ENCODE results near the gene EGR4.

Gene EGR4

DNA sequence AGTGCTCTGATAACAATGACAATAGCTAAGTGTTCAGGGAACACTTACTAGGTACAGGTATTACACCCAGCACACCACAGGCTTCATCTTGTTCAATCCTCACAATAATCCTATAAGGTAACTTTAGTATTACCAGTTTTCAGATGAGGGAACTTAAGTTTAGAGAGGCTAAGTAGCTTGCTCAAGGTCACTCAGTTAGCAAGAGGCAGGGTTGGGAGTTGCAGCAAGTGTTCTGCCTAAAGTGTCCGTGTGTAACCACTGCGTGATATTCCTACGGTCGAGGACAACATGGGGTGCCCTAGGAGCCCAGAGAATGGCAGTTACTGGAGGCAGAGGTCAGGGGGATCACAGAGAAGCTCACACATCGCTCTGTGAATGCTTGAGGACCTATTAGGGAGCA is 30.2 kb upstream of the EGR4 start:
- Histone ChIP-seq H3K9ac (no peak overlapping the region), H3K4me1 (ENCODE audit: low read depth, poor library complexity, severe bottlenecking) (no peaks in the 10 kb centered on the region), H3K4me3 (IDR thresholded peaks at IDR 0.05; ENCODE audit: insufficient read depth, low read depth, low read length) (no peak overlapping the region), H3K79me2 (ENCODE audit: insufficient read depth, low read depth) (no peaks in the 10 kb centered on the region), H3K27ac (no peak overlapping the region), H4K20me1 (ENCODE audit: insufficient read depth) (no peaks in the 10 kb centered on the region), H2AFZ (ENCODE audit: low read depth) (no peak overlapping the region), H3K4me2 (no peak overlapping the region), H3K27me3 (ENCODE audit: insufficient read depth, low read depth) (no peaks in the 10 kb centered on the region), H3K36me3 (ENCODE audit: insufficient read depth) (no peaks in the 10 kb centered on the region)
- TF ChIP-seq, protein P1, sequence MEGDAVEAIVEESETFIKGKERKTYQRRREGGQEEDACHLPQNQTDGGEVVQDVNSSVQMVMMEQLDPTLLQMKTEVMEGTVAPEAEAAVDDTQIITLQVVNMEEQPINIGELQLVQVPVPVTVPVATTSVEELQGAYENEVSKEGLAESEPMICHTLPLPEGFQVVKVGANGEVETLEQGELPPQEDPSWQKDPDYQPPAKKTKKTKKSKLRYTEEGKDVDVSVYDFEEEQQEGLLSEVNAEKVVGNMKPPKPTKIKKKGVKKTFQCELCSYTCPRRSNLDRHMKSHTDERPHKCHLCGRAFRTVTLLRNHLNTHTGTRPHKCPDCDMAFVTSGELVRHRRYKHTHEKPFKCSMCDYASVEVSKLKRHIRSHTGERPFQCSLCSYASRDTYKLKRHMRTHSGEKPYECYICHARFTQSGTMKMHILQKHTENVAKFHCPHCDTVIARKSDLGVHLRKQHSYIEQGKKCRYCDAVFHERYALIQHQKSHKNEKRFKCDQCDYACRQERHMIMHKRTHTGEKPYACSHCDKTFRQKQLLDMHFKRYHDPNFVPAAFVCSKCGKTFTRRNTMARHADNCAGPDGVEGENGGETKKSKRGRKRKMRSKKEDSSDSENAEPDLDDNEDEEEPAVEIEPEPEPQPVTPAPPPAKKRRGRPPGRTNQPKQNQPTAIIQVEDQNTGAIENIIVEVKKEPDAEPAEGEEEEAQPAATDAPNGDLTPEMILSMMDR (conservative IDR thresholded peaks at IDR 0.05; ENCODE audit: low read depth, low read length) = no peak

DNA sequence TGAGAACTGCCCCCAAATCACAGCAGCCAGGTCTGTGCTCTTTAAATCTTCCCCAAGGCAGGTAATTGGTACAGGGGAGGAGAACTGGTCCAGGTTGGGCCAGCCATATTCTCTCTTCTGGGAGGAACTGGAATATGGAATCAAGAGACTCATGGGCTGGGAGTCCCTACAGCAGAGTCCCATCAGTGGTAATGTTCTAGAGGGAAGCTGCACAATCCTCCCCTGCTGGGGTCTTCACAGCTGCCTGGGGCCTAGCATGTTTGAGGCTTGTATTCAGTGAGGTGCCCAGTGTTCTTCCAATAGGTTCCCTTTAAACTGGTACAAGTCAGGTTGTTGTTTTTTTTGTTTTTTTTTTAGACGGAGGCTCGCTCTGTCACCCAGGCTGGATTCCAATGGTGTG is 21.1 kb upstream of the EGR4 start:
- no peak overlapping the region for H3K4me2 ChIP-seq
- no peaks in the 10 kb centered on the region for H3K27me3 ChIP-seq (ENCODE audit: insufficient read depth, low read depth)
- H3K4me1 ChIP-seq (ENCODE audit: low read depth, poor library complexity, severe bottlenecking) = no peaks in the 10 kb centered on the region

DNA sequence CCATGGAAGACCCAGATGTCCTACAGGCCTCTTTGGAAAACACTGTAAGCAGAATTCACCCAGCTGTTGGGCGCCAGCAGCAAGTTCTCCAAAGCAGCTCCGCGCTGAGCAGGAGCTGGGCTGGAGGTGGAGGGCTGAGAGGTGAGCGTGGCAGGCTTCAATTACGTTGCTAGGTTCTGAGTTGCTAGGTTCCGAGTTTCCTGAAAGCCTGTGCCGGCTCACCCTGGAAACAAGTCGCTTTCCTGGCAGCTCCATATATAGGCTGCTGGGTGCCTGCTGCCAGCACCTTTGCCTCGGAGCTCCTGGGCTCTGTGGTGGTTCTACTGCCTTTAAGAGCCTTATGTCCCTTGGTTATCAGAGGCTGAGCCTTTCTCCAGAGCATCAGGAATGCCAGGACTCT is 14.4 kb upstream of the EGR4 start:
- H3K4me1 ChIP-seq (ENCODE audit: low read depth, poor library complexity, severe bottlenecking) = no peaks in the 10 kb centered on the region
- H3K4me3 ChIP-seq (IDR thresholded peaks at IDR 0.05; ENCODE audit: insufficient read depth, low read depth, low read length) = no peak overlapping the region
- H3K4me2 ChIP-seq = no peak overlapping the region
- H3K27ac ChIP-seq = no peak overlapping the region
- no peaks in the 10 kb centered on the region for H3K27me3 ChIP-seq (ENCODE audit: insufficient read depth, low read depth)
- H3K79me2 ChIP-seq (ENCODE audit: insufficient read depth, low read depth) = no peaks in the 10 kb centered on the region
- no peak overlapping the region for H3K9ac ChIP-seq
- TF ChIP-seq, protein P1 (conservative IDR thresholded peaks at IDR 0.05; ENCODE audit: low read depth, low read length) = no peak
- H4K20me1 ChIP-seq (ENCODE audit: insufficient read depth) = no peaks in the 10 kb centered on the region
- H2AFZ ChIP-seq (ENCODE audit: low read depth) = no peak overlapping the region
- H3K36me3 ChIP-seq (ENCODE audit: insufficient read depth) = no peaks in the 10 kb centered on the region

More for the DNA sequence above, 21.1 kb upstream of the EGR4 start:
- H2AFZ ChIP-seq (ENCODE audit: low read depth) = no peak overlapping the region
- H3K9ac ChIP-seq = no peak overlapping the region
- H3K4me3 ChIP-seq (IDR thresholded peaks at IDR 0.05; ENCODE audit: insufficient read depth, low read depth, low read length) = no peak overlapping the region
- TF ChIP-seq, protein P1 (conservative IDR thresholded peaks at IDR 0.05; ENCODE audit: low read depth, low read length) = no peak
- H3K79me2 ChIP-seq (ENCODE audit: insufficient read depth, low read depth) = no peaks in the 10 kb centered on the region
- H3K36me3 ChIP-seq (ENCODE audit: insufficient read depth) = no peaks in the 10 kb centered on the region
- H4K20me1 ChIP-seq (ENCODE audit: insufficient read depth) = no peaks in the 10 kb centered on the region
- no peak overlapping the region for H3K27ac ChIP-seq

DNA sequence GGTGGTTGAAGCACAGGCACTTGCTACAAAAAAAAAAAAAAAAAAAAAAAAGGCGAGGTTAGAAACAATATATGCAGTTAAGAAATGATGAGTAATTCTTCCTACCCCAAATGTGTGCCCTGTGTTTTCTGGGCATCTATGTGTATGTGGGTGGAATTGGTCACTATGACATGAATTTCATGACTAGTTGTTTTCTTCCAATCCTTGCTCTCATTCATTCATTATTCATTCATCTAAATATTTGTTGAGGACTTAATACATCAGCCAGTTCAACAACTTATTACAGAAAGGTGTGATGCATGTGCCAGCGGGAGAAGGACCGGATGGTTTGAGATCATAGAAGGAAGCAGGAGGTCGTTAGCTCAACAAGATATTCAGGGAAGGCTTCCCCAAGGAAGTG is 8.3 kb upstream of the EGR4 start:
- H3K36me3 ChIP-seq (ENCODE audit: insufficient read depth) = no peaks in the 10 kb centered on the region
- H3K4me3 ChIP-seq (IDR thresholded peaks at IDR 0.05; ENCODE audit: insufficient read depth, low read depth, low read length) = no peak overlapping the region
- no peaks in the 10 kb centered on the region for H3K4me1 ChIP-seq (ENCODE audit: low read depth, poor library complexity, severe bottlenecking)
- H3K4me2 ChIP-seq = no peak overlapping the region
- no peak overlapping the region for H3K9ac ChIP-seq
- H2AFZ ChIP-seq (ENCODE audit: low read depth) = no peak overlapping the region
- no peak overlapping the region for H3K27ac ChIP-seq
- H4K20me1 ChIP-seq (ENCODE audit: insufficient read depth) = no peaks in the 10 kb centered on the region
- peaks cover 5% of the 10 kb centered on the region; the same call in 1 of the 2 replicates for H3K27me3 ChIP-seq (ENCODE audit: insufficient read depth, low read depth)
- TF ChIP-seq, protein P1 (conservative IDR thresholded peaks at IDR 0.05; ENCODE audit: low read depth, low read length) = no peak
- no peaks in the 10 kb centered on the region for H3K79me2 ChIP-seq (ENCODE audit: insufficient read depth, low read depth)
